ENCODE results near the gene TMEM256. TPM values are rescaled to one million over a fixed set of nuclear protein-coding genes. Genes with fewer than 3 reads are reported as not detected.

The TMEM256 gene
- polyA plus RNA-seq, 2 of the 4 experiments (the other 2 are of a cell fraction): 127 to 164 TPM

DNA sequence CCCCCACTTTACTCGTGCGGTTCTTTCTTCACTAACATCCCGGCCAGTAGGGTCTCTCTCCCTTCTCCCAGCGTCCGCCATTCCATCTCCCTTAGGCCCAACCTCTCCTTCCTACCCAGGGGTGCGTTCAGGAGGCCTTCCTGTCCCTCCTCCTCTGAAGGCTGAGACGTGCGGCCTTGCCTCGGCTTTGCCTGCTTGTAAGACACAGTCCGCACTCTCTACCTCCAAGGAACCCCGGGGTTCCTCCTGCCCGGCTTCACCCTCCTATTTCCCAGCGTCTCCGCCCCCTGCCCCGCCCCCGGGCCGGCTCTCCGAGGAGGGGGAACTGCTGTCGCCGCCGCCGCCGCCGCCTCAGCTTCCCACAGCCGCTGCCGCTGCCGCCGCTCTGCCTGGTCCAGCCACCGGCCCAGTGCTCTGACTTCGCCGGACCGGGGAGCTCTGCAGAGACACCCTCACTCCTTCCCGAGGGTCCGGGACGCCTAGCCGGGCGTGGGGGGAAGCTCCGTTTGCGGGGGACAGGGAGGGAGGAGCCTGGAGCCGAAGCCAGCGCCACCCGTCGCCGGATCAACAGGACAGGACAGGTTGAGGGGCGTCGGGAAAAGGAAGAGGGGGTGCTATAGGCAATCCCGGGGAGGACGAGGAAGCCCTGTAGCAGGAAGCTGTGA is 34.2 kb upstream of the TMEM256 start:
- TF ChIP-seq GATA3 (IDR thresholded peaks at IDR 0.05; ENCODE audit: borderline replicate concordance): no peak
- TF ChIP-seq FOSL2 (IDR thresholded peaks at IDR 0.05): no peak
- TF ChIP-seq FOSL2 (CRISPR knock-in tag; IDR thresholded peaks at IDR 0.05): no peak
- no peak for TF ChIP-seq ZSCAN20 (CRISPR knock-in tag; IDR thresholded peaks at IDR 0.05)
- no peak for TF ChIP-seq MAFK (IDR thresholded peaks at IDR 0.05; ENCODE audit: partially characterized antibody)
- TF ChIP-seq NR3C1 (IDR thresholded peaks at IDR 0.05): no peak
- no peak for TF ChIP-seq CBX2 (IDR thresholded peaks at IDR 0.05; ENCODE audit: borderline replicate concordance, low read depth)
- TF ChIP-seq SREBF2 (IDR thresholded peaks at IDR 0.05): no peak
- 85% methylated on average over 45 of the region's 48 CpGs for WGBS (ENCODE audit: missing lambda C conversion rate)
- no peak for ATAC-seq
- ChIA-PET CTCF (interaction anchor here (0.6 to 17.0 kb wide), 22 partner anchors 12 to 177 kb away, joined by 3 to 342 read pairs (median 14); partner anchors contain the start of genes CHRNB1, KCTD11, PLSCR3 and SENP3), POLR2A (no interaction called here)
- no peak for FAIRE-seq
- Histone ChIP-seq H3K27ac (no peak overlapping the region), H3K4me1 (peaks cover 31% of the 10 kb centered on the region), H3K9me3 (no peaks in the 10 kb centered on the region), H3K4me3 (no peak overlapping the region), H3K4me2 (no peak overlapping the region)
- no peak for DNase-seq (ENCODE audit: low read depth in 1 of 2, low spot score in 1 of 2)

DNA sequence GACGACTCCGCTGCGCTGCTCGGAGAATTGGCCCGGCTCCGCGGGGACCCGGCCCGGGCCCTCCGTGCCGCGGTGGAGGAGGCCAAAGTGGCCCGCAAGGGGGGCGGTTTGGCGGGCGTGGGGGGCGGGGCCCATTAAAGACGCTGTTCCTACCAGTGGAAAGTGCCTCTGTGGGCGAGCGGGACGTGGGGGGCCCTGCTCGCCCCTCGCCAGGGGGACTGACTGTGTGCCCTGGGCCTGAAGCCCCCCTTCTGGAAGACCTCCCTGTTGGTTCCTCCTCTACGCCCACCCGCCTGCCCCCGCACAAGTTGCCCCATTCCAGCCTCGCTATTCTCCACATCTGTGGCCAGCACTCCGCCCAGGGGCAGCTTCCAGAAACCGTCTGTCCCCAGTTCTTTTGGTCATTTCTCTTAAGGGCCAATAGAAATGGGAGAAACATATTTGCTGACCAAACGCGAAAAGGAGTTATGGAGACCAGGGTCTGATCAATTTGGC is 33.5 kb upstream of the TMEM256 start:
- peaks cover 31% of the 10 kb centered on the region for H3K4me1 ChIP-seq
- 51% methylated on average over 27 of the region's 31 CpGs for WGBS (ENCODE audit: missing lambda C conversion rate)
- DNase-seq (ENCODE audit: low read depth in 1 of 2, low spot score in 1 of 2) (no peak), ATAC-seq (no peak), FAIRE-seq (no peak)
- POLR2A ChIA-PET: interaction anchor here (0.6 to 3.0 kb wide), 12 partner anchors 17 to 250 kb away, joined by 3 to 31 read pairs (median 4); partner anchors contain the start of genes PLSCR3, POLR2A, SLC35G6 and TMEM256
- CTCF ChIA-PET: interaction anchor here (0.6 to 17.0 kb wide), 59 partner anchors 12 to 301 kb away, joined by 3 to 342 read pairs (median 7); partner anchors contain the start of genes CHRNB1, KCTD11, NLGN2 and PLSCR3
- peak overlapping the region in 1 of 2 experiments; percentile 71; a peak in 3 of 6 replicates for H3K27ac ChIP-seq
- no peaks in the 10 kb centered on the region for H3K9me3 ChIP-seq
- no peak for TF ChIP-seq JUN (IDR thresholded peaks at IDR 0.05)
- TF ChIP-seq HOXB5 (CRISPR knock-in tag; IDR thresholded peaks at IDR 0.05): no peak
- TF ChIP-seq RNF2 (IDR thresholded peaks at IDR 0.05; ENCODE audit: borderline replicate concordance, low read depth): peak; percentile 88; the same call in 1 of the 2 replicates
- TF ChIP-seq MYC (IDR thresholded peaks at IDR 0.05; ENCODE audit: borderline replicate concordance, low read length): no peak
- TF ChIP-seq MAFK (IDR thresholded peaks at IDR 0.05; ENCODE audit: partially characterized antibody): peak; percentile 2
- peak overlapping the region; percentile 55; the same call in 2 of the 3 replicates for H3K4me3 ChIP-seq
- peak overlapping the region; percentile 86 for H3K4me2 ChIP-seq

DNA sequence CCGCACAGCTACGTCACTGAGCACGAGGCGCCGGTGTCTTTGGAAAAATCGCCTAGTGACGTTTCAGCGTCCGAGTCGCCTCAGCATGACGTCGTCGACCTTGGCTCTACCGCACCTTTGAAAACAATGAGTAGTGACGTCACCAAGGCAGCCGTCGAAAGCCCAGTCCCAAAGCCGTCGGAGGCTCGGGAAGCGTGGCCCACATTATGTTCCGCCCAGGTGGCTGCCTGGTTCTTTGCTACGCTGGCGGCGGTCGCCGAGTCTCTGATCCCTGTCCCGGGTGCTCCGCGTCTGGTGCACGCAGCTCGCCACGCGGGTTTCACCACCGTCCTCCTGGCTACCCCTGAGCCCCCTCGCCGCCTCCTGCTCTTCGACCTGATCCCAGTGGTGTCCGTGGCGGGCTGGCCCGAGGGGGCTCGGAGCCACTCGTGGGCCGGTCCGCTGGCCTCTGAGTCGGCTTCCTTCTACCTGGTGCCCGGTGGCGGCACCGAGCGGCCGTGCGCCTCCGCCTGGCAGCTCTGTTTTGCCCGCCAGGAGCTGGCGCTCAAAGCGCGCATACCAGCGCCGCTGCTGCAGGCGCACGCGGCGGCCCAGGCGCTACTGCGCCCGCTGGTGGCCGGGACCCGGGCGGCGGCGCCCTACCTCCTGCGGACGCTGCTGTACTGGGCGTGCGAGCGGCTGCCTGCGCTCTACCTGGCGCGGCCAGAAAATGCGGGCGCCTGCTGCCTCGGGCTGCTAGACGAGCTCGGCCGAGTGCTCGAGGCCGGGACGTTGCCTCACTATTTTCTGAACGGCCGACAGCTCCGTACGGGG is 32.9 kb upstream of the TMEM256 start:
- Histone ChIP-seq H3K4me3 (peak overlapping the region; percentile 55), H3K27ac (peak overlapping the region; percentile 52 to 85), H3K4me2 (peak overlapping the region; percentile 86), H3K4me1 (peaks cover 31% of the 10 kb centered on the region), H3K9me3 (no peaks in the 10 kb centered on the region)
- FAIRE-seq (peak; percentile 68), DNase-seq (ENCODE audit: low read depth in 1 of 2, low spot score in 1 of 2) (peak; percentile 87 to 92), ATAC-seq (peak; percentile 70 to 86)
- TF ChIP-seq FOSL2 (IDR thresholded peaks at IDR 0.05) (no peak), FOSL2 (CRISPR knock-in tag; IDR thresholded peaks at IDR 0.05) (peak; percentile 46; the same call in 1 of the 2 replicates), NPAS2 (CRISPR knock-in tag; IDR thresholded peaks at IDR 0.05; ENCODE audit: borderline replicate concordance) (peak; percentile 75; the same call in 1 of the 2 replicates), KDM1A (IDR thresholded peaks at IDR 0.05; ENCODE audit: low read depth) (no peak), MYC (IDR thresholded peaks at IDR 0.05; ENCODE audit: borderline replicate concordance, low read length) (peak; percentile 100), SMC3 (IDR thresholded peaks at IDR 0.05) (peak; percentile 98), RAD21 (conservative IDR thresholded peaks at IDR 0.05 in 1 of 2, IDR thresholded peaks at IDR 0.05 in 1 of 2) (peak; percentile 75 to 95), ZSCAN20 (CRISPR knock-in tag; IDR thresholded peaks at IDR 0.05) (no peak), JUN (IDR thresholded peaks at IDR 0.05) (peak in 1 of 2 experiments; percentile 75; a peak in 2 of 5 replicates)
- TF ChIP-seq, protein P1, sequence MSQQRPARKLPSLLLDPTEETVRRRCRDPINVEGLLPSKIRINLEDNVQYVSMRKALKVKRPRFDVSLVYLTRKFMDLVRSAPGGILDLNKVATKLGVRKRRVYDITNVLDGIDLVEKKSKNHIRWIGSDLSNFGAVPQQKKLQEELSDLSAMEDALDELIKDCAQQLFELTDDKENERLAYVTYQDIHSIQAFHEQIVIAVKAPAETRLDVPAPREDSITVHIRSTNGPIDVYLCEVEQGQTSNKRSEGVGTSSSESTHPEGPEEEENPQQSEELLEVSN (IDR thresholded peaks at IDR 0.05; ENCODE audit: borderline replicate concordance, low read depth): peak; percentile 83
- TF ChIP-seq, protein P2, sequence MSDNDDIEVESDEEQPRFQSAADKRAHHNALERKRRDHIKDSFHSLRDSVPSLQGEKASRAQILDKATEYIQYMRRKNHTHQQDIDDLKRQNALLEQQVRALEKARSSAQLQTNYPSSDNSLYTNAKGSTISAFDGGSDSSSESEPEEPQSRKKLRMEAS (IDR thresholded peaks at IDR 0.05): peak; percentile 96
- TF ChIP-seq, protein P3, sequence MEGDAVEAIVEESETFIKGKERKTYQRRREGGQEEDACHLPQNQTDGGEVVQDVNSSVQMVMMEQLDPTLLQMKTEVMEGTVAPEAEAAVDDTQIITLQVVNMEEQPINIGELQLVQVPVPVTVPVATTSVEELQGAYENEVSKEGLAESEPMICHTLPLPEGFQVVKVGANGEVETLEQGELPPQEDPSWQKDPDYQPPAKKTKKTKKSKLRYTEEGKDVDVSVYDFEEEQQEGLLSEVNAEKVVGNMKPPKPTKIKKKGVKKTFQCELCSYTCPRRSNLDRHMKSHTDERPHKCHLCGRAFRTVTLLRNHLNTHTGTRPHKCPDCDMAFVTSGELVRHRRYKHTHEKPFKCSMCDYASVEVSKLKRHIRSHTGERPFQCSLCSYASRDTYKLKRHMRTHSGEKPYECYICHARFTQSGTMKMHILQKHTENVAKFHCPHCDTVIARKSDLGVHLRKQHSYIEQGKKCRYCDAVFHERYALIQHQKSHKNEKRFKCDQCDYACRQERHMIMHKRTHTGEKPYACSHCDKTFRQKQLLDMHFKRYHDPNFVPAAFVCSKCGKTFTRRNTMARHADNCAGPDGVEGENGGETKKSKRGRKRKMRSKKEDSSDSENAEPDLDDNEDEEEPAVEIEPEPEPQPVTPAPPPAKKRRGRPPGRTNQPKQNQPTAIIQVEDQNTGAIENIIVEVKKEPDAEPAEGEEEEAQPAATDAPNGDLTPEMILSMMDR (IDR thresholded peaks at IDR 0.05): peak; percentile 99
- WGBS (ENCODE audit: missing lambda C conversion rate): 30% methylated on average over 36 of the region's 92 CpGs
- CTCF ChIA-PET: interaction anchor here (0.6 to 17.0 kb wide), 70 partner anchors 11 to 483 kb away, joined by 3 to 342 read pairs (median 6); partner anchors contain the start of genes CHRNB1, KCTD11, NLGN2 and PLSCR3
- POLR2A ChIA-PET: interaction anchor here (0.6 to 3.0 kb wide), 12 partner anchors 18 to 251 kb away, joined by 3 to 31 read pairs (median 4); partner anchors contain the start of genes PLSCR3, POLR2A, SLC35G6 and TMEM256
